Esophagus squamous epithelium (tissue), 5 donors: ENCODE data around the gene ST8SIA6. TPM values are rescaled to one million over a fixed set of nuclear protein-coding genes. Genes with fewer than 3 reads are reported as not detected.

Experiments used
- DNase-seq: peaks from one replicate; lab custom pipeline; 2025; lab: John Stamatoyannopoulos, UW
- H3K27ac ChIP-seq, 4 donors: fragments of 200-600 bp; sonication (generic); one replicate each; pipeline ENCODE4 v1.5.1; 2016 to 2019; ENCODE audit warnings: mild to moderate bottlenecking in 1 of 4
- H3K27me3 ChIP-seq, 4 donors: fragments of 200-600 bp; sonication (generic); 1 replicate in 3 of 4; 2 replicates in 1 of 4; pipeline versions ENCODE4 v1.5.1 to v1.6.0; 2017 to 2021; ENCODE audit warnings: antibody characterized with exemption in 1 of 4
- H3K36me3 ChIP-seq, 3 donors: fragments of 200-600 bp; sonication (generic); one replicate each; pipeline ENCODE4 v1.5.1; 2016 to 2019
- H3K4me1 ChIP-seq, 3 donors: fragments of 200-600 bp; sonication (generic); one replicate each; pipeline ENCODE4 v1.5.1; 2017 to 2019
- H3K4me3 ChIP-seq, 4 donors: fragments of 200-600 bp; sonication (generic); 1 replicate in 3 of 4; 2 replicates in 1 of 4; pipeline ENCODE4 v1.5.1; 2016 to 2019; ENCODE audit warnings: mild to moderate bottlenecking in 2 of 4, moderate library complexity in 1 of 4
- H3K9me3 ChIP-seq, 3 donors: fragments of 200-600 bp; sonication (generic); one replicate each; pipeline ENCODE4 v1.5.1; 2016 to 2019
- POLR2A ChIP-seq, 4 donors: fragments of 450-650 bp; IDR thresholded peaks; one replicate each; pipeline ENCODE4 v1.6.1; 2017; ENCODE audit warnings: antibody characterized with exemption in 4 of 4, mild to moderate bottlenecking in 4 of 4, moderate library complexity in 3 of 4
- WGBS, 2 donors: methylation state at CpG; one replicate each; pipeline ENCODE4 v1.1.5; 2018; 5-methylcytosine and 5-hydroxymethylcytosine counted together
- intact Hi-C: fragments of 100-400 bp; cut with DNase I; formaldehyde crosslinking; loops from one replicate; pipeline ENCODE4 v1.15.0; 2022
- total RNA-seq, 4 donors: library from RNA; depleted of rRNA; stranded (reverse); fragments of >200 nt; gene quantifications; one replicate each; pipeline ENCODE4 v1.1.0, GENCODE V29; 2016
- TF ChIP-seq, protein P1 (sequence below), 6 experiments: fragments of 450-650 bp in 4 of 6; fragments of 200-600 bp in 2 of 6; sonication (generic) in 2 of 6; IDR thresholded peaks; one replicate each; pipeline ENCODE4 v1.5.1; 2016 to 2019; ENCODE audit warnings: antibody characterized with exemption in 6 of 6, mild to moderate bottlenecking in 4 of 6, moderate library complexity in 4 of 6
- donor health status: DM: yes; HTN: yes; CAD: no.

The ST8SIA6 gene
- total RNA-seq, 4 donors from 2014 or later: 0.53 to 2.3 (median 1.2) TPM

DNA sequence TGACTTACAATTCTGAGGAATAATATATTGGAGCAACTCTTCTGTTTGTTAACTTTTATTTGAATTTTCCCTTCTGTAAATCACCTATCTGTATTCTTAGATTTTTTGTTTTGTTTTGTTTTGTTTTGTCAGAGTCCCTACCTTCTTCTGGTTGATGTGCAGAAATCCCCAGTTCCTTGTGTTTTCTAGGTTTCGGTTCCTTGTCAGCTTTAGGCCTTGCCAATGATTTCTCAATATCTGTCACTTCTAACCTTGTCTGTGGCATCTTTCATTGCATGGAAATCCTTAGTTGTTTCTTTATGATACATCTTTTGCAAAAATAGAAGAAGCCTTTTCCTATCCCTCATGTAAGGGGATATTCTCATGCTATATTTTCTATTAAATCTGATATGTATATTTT lies 21.7 kb upstream of the ST8SIA6 start:
- no peak for TF ChIP-seq POLR2A (IDR thresholded peaks at IDR 0.05)
- TF ChIP-seq, protein P1, sequence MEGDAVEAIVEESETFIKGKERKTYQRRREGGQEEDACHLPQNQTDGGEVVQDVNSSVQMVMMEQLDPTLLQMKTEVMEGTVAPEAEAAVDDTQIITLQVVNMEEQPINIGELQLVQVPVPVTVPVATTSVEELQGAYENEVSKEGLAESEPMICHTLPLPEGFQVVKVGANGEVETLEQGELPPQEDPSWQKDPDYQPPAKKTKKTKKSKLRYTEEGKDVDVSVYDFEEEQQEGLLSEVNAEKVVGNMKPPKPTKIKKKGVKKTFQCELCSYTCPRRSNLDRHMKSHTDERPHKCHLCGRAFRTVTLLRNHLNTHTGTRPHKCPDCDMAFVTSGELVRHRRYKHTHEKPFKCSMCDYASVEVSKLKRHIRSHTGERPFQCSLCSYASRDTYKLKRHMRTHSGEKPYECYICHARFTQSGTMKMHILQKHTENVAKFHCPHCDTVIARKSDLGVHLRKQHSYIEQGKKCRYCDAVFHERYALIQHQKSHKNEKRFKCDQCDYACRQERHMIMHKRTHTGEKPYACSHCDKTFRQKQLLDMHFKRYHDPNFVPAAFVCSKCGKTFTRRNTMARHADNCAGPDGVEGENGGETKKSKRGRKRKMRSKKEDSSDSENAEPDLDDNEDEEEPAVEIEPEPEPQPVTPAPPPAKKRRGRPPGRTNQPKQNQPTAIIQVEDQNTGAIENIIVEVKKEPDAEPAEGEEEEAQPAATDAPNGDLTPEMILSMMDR (IDR thresholded peaks at IDR 0.05): no peak
- H3K4me3 ChIP-seq: no peak overlapping the region
- intact Hi-C loops: no loop called here
- H3K27me3 ChIP-seq: no peaks in the 10 kb centered on the region
- no peak overlapping the region for H3K27ac ChIP-seq
- WGBS, 2 donors: 76 to 88% methylated on average over 1 of the region's 1 CpG
- peaks cover 0 to 2% (median 0%) of the 10 kb centered on the region in 3 donors for H3K9me3 ChIP-seq
- DNase-seq: no peak
- H3K4me1 ChIP-seq: no peaks in the 10 kb centered on the region
- H3K36me3 ChIP-seq: no peaks in the 10 kb centered on the region

DNA sequence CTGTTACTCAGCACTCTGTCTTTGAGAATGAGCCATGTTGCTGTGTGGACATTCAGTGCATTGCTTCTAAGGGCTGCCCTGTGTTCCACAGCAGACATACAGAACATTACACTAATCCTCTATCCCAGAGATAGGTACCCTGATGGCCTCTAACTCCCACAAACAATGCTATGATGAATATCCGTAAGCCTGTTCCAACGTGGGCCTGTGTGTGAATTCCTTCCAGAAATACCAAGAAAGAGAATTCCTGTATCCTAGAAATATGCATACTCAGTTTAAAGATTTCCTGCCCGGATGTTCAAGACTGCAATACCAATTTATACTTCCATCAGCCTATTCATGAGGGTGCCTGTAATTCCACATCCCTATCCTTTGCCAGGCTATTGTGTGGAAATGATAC lies 21.3 kb upstream of the ST8SIA6 start:
- 63 to 76% methylated on average over 3 of the region's 3 CpGs for whole genome bisulfite sequencing, 2 donors

DNA sequence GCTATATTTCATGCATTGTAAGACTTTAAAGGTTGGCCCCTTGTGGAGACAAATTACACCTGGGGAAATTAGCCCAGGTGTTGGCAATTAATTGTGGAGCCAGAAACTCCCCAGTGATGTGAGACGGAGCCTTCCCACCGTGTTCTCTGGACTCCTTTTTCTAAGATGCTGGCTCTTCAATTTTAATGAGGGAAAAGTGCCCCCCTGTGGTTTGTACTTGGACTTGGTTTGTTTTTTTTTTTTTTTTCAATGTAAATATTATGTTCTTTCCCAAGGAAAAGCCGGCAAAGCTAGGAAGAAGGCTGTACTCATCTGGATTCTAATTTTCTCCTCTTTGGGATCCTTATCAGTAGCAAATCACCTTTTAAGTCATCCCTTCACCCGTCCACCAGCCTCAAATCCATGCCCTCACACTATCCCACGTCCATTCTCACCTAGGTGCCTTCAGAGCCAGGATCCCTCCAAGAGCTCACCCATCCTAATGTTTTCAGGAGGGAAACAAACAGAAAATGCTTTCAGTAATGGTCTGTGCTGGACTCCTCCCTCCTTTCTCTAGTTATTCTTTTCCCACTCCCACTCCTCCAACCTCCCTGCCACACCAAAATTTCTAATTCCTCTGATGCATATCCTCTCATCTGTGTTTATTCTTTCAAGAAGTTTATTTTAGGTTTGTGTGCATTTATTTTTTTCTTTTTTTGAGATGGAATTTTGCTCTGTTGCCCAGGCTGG lies 20.4 kb upstream of the ST8SIA6 start:
- intact Hi-C loops: no loop called here
- Histone ChIP-seq H3K9me3 (no peaks in the 10 kb centered on the region), H3K4me3 (no peak overlapping the region), H3K36me3 (no peaks in the 10 kb centered on the region), H3K27ac (no peak overlapping the region), H3K4me1 (no peaks in the 10 kb centered on the region), H3K27me3 (peaks cover 0 to 9% (median 0%) of the 10 kb centered on the region in 4 donors)
- 26 to 30% methylated on average over 5 of the region's 5 CpGs for WGBS, 2 donors
- DNase-seq: no peak
- TF ChIP-seq POLR2A (IDR thresholded peaks at IDR 0.05): no peak
- TF ChIP-seq, protein P1 (IDR thresholded peaks at IDR 0.05): no peak

More for the DNA sequence above, 21.3 kb upstream of the ST8SIA6 start:
- no peak for DNase-seq
- no peak overlapping the region for H3K27ac ChIP-seq
- no peaks in the 10 kb centered on the region for H3K9me3 ChIP-seq
- TF ChIP-seq, protein P1 (IDR thresholded peaks at IDR 0.05): no peak
- no peak for TF ChIP-seq POLR2A (IDR thresholded peaks at IDR 0.05)
- no peak overlapping the region for H3K4me3 ChIP-seq
- intact Hi-C loops: no loop called here
- no peaks in the 10 kb centered on the region for H3K4me1 ChIP-seq
- H3K27me3 ChIP-seq: peaks cover 0 to 1% (median 0%) of the 10 kb centered on the region in 4 donors
- no peaks in the 10 kb centered on the region for H3K36me3 ChIP-seq

DNA sequence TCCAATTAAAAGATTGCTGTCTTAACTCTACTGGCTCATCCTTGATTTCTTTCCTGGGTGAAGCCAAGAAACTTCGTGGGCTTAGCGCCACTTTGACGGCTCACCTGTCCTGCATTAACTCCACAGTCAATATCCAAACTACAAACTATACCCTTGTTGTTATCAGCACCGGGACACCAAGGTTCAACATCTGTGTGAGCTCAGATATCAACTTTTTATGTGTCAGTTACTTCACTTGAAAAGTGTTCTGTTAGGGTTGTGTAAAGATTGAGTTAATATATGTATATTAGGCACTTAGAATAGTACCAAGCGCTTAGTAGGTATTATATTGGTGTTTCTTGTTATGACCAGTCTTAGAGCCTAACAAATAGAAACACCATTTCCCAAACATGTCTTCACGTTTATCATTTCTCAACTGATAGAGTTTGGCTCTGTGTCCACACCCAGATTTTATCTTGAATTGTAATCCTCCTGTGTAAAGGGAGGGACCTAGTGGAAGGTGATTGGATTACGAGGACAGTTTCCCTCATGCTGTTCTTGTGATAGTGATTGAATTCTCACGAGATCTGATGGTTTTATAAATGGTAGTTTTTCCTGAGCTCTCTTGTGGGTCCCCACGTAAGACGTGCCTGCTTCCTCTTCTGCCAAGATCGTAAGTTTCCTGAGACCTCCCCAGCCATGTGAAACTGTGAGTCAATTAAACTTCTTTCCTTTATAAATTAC lies 19.0 kb upstream of the ST8SIA6 start:
- H3K4me1 ChIP-seq: no peaks in the 10 kb centered on the region
- 60 to 62% methylated on average over 11 of the region's 11 CpGs for WGBS, 2 donors
- H3K36me3 ChIP-seq: no peaks in the 10 kb centered on the region
- H3K27me3 ChIP-seq: peaks cover 0 to 13% (median 0%) of the 10 kb centered on the region in 4 donors
- no peaks in the 10 kb centered on the region for H3K9me3 ChIP-seq
- intact Hi-C loops: no loop called here
- TF ChIP-seq, protein P1 (IDR thresholded peaks at IDR 0.05): no peak
- no peak for TF ChIP-seq POLR2A (IDR thresholded peaks at IDR 0.05)
- no peak overlapping the region for H3K4me3 ChIP-seq
- H3K27ac ChIP-seq: no peak overlapping the region
- no peak for DNase-seq
